Measurements from ENCODE around the gene SUMO1. TPM values are rescaled to one million over a fixed set of nuclear protein-coding genes. Genes with fewer than 3 reads are reported as not detected.

Gene SUMO1
- total RNA-seq, 1 experiment from 2014 or later: 115 TPM

DNA sequence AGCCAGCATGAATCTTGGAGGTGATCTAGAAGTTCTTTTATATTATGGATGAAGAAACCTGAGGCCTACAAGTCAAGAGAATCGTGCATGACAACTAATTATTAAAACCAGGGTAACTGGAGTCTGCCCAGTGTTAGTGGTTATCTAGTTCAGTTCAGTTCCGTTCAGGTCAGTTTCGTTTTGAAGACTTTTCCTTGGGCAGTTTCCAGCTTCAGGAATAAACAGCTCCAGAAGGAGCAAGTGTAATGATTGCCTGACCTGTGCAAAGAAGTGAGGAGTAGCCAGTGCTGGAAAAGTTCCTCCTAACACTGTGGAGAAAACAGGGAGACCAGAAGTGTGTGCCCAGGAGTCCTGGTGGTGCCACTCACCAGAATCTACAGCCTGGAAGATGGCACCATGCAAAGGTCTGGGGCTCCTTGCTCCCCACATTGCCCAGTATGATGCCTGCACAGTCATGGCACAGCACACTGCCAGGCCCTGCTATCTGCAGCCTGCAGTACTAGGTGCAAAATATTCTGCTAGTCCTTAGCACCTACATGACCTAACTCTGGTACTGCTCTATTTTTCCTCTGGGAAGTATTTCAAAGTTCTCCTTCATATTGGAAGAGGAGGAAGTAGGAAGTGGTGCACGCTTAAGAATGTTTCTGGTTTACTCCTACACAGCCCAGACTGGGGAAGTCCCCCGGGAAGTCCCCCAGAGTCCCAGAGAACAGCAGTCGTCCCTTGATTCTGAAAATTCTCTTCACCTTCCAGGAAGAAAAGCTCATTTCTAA is 65.8 kb downstream of the SUMO1 start:
- Histone ChIP-seq H3K79me2 (ENCODE audit: low read length) (no peaks in the 10 kb centered on the region), H4K20me1 (ENCODE audit: low read length) (no peaks in the 10 kb centered on the region), H3K27ac (ENCODE audit: low read length) (no peak overlapping the region), H3K27me3 (ENCODE audit: low read length) (no peaks in the 10 kb centered on the region), H3K4me1 (ENCODE audit: insufficient read depth, low read length) (no peaks in the 10 kb centered on the region), H3K9me3 (ENCODE audit: low read length) (no peaks in the 10 kb centered on the region), H2AFZ (ENCODE audit: low read length) (no peak overlapping the region), H3K9me2 (replicated peaks; ENCODE audit: low read length) (no peaks in the 10 kb centered on the region), H3F3A (ENCODE audit: low read length, unreplicated experiment) (no peaks in the 10 kb centered on the region), H3K4me2 (ENCODE audit: low read length) (no peak overlapping the region), H3K4me3 (ENCODE audit: low read length) (no peak overlapping the region), H3K9ac (ENCODE audit: low read length) (no peak overlapping the region), H3K36me3 (ENCODE audit: low read depth, low read length) (no peaks in the 10 kb centered on the region)
- ATAC-seq (no peak), DNase-seq (no peak)
- POLR2A ChIA-PET (ENCODE audit: unreplicated experiment): no interaction called here
- no TSS peak for BruUV-seq (replicated peaks)
- TF ChIP-seq EZH2 (IDR thresholded peaks at IDR 0.05; ENCODE audit: low read length, unreplicated experiment) (no peak), EZH2phosphoT487 (IDR thresholded peaks at IDR 0.05; ENCODE audit: borderline replicate concordance, low read length) (no peak), CTCF (conservative IDR thresholded peaks at IDR 0.05; ENCODE audit: low read depth, low read length) (no peak)
- CTCF ChIA-PET: interaction anchor here (0.6 kb wide), 1 partner anchor 169 kb away, joined by 3 read pairs; no protein-coding TSS in a partner anchor
- intact Hi-C loops (cut with micrococcal nuclease): no loop called here

- no peaks in the 10 kb centered on the region for H3K27me3 ChIP-seq (ENCODE audit: low read length)
- H3K9me2 ChIP-seq (replicated peaks; ENCODE audit: low read length): no peaks in the 10 kb centered on the region
- no peak overlapping the region for H3K4me2 ChIP-seq (ENCODE audit: low read length)
- H3K79me2 ChIP-seq (ENCODE audit: low read length): no peaks in the 10 kb centered on the region
- no peaks in the 10 kb centered on the region for H3F3A ChIP-seq (ENCODE audit: low read length, unreplicated experiment)
- no peak for ATAC-seq
- POLR2A ChIA-PET (ENCODE audit: unreplicated experiment): no interaction called here
- intact Hi-C loops (cut with micrococcal nuclease): no loop called here
- no peaks in the 10 kb centered on the region for H3K4me1 ChIP-seq (ENCODE audit: insufficient read depth, low read length)
- no peaks in the 10 kb centered on the region for H3K9me3 ChIP-seq (ENCODE audit: low read length)
- no TSS peak for BruUV-seq (replicated peaks)
- no peak overlapping the region for H3K9ac ChIP-seq (ENCODE audit: low read length)
- H4K20me1 ChIP-seq (ENCODE audit: low read length): no peaks in the 10 kb centered on the region
- CTCF ChIA-PET: no interaction called here
- no peaks in the 10 kb centered on the region for H3K36me3 ChIP-seq (ENCODE audit: low read depth, low read length)
- H2AFZ ChIP-seq (ENCODE audit: low read length): no peak overlapping the region
- H3K27ac ChIP-seq (ENCODE audit: low read length): no peak overlapping the region
- TF ChIP-seq CTCF (conservative IDR thresholded peaks at IDR 0.05; ENCODE audit: low read depth, low read length) (no peak), EZH2phosphoT487 (IDR thresholded peaks at IDR 0.05; ENCODE audit: borderline replicate concordance, low read length) (no peak), EZH2 (IDR thresholded peaks at IDR 0.05; ENCODE audit: low read length, unreplicated experiment) (no peak)
- no peak overlapping the region for H3K4me3 ChIP-seq (ENCODE audit: low read length)
- no peak for DNase-seq
These were observed 67.1 kb downstream of the SUMO1 start for GRCh38 chr2:202171241-202171825.

GRCh38 chr2:202169832-202170424 is 68.5 kb downstream of the SUMO1 start:
- H3K4me1 ChIP-seq (ENCODE audit: insufficient read depth, low read length): no peaks in the 10 kb centered on the region
- H3K9ac ChIP-seq (ENCODE audit: low read length): no peak overlapping the region
- no peak overlapping the region for H3K4me2 ChIP-seq (ENCODE audit: low read length)
- POLR2A ChIA-PET (ENCODE audit: unreplicated experiment): no interaction called here
- no peaks in the 10 kb centered on the region for H4K20me1 ChIP-seq (ENCODE audit: low read length)
- no peaks in the 10 kb centered on the region for H3F3A ChIP-seq (ENCODE audit: low read length, unreplicated experiment)
- no peak overlapping the region for H3K27ac ChIP-seq (ENCODE audit: low read length)
- no peaks in the 10 kb centered on the region for H3K9me2 ChIP-seq (replicated peaks; ENCODE audit: low read length)
- no peak overlapping the region for H3K4me3 ChIP-seq (ENCODE audit: low read length)
- H2AFZ ChIP-seq (ENCODE audit: low read length): no peak overlapping the region
- no TSS peak for BruUV-seq (replicated peaks)
- intact Hi-C loops (cut with micrococcal nuclease): no loop called here
- no peak for TF ChIP-seq EZH2 (IDR thresholded peaks at IDR 0.05; ENCODE audit: low read length, unreplicated experiment)
- no peak for TF ChIP-seq EZH2phosphoT487 (IDR thresholded peaks at IDR 0.05; ENCODE audit: borderline replicate concordance, low read length)
- no peak for TF ChIP-seq CTCF (conservative IDR thresholded peaks at IDR 0.05; ENCODE audit: low read depth, low read length)
- H3K9me3 ChIP-seq (ENCODE audit: low read length): no peaks in the 10 kb centered on the region
- DNase-seq (no peak), ATAC-seq (no peak)
- CTCF ChIA-PET: no interaction called here
- no peaks in the 10 kb centered on the region for H3K27me3 ChIP-seq (ENCODE audit: low read length)
- no peaks in the 10 kb centered on the region for H3K79me2 ChIP-seq (ENCODE audit: low read length)
- H3K36me3 ChIP-seq (ENCODE audit: low read depth, low read length): no peaks in the 10 kb centered on the region

Measured in PC-3 (cell line).